Suprapubic skin (tissue), 4 donors: ENCODE data around the gene NR2F1-AS1.

Experiments used
- EP300 ChIP-seq: sonication (generic); formaldehyde crosslinking; IDR thresholded peaks from one replicate; pipeline ENCODE4 v1.6.1; 2017; ENCODE audit warnings: antibody characterized with exemption
- POLR2A ChIP-seq, 2 donors: fragments of 450-650 bp; IDR thresholded peaks; one replicate each; pipeline ENCODE4 v1.6.1; 2017; ENCODE audit warnings: antibody characterized with exemption in 2 of 2, mild to moderate bottlenecking in 2 of 2, moderate library complexity in 2 of 2
- POLR2AphosphoS5 ChIP-seq, 3 donors: sonication (generic); formaldehyde crosslinking; IDR thresholded peaks; one replicate each; pipeline ENCODE4 v1.6.1; 2017; ENCODE audit warnings: antibody characterized with exemption in 3 of 3
- TF ChIP-seq, protein P1 (sequence below), 2 donors: fragments of 200-600 bp in 1 of 2; fragments of 450-650 bp in 1 of 2; sonication (generic) in 1 of 2; IDR thresholded peaks; one replicate each; pipeline ENCODE4 v1.5.1; 2016 to 2019; ENCODE audit warnings: antibody characterized with exemption in 2 of 2, mild to moderate bottlenecking in 1 of 2, moderate library complexity in 1 of 2

DNA sequence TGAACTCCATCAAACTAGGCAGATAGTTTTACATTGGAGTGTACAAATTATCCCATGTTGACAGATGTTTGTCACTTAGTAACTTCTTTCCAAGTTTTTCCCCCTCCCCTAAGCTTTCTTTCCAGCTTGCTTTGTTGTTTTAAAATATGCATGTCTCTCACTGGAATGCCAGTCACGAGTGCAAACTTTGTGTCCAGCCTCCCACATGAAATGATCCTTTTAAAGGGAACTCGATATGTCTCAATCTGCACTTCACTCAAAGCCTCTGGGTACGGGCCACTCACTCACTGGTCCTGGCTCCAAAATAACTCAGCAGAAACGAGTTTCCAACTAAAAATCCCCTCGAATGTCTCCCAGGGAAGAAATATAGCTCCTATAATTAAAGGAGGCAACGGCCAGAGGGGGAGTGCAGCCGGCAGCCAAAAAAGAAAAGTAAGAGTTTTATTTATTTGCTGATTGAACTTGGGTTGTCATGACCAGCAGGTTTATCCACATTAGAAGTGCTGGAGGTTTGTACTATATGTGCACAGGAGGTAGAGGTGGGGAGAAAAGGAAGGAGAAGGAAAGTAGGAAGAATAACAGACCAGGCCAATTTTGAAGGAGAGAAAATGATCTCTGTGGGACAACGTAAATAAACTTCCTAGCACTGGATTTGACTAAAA lies 19.5 kb upstream of the NR2F1-AS1 start:
- TF ChIP-seq, protein P1, sequence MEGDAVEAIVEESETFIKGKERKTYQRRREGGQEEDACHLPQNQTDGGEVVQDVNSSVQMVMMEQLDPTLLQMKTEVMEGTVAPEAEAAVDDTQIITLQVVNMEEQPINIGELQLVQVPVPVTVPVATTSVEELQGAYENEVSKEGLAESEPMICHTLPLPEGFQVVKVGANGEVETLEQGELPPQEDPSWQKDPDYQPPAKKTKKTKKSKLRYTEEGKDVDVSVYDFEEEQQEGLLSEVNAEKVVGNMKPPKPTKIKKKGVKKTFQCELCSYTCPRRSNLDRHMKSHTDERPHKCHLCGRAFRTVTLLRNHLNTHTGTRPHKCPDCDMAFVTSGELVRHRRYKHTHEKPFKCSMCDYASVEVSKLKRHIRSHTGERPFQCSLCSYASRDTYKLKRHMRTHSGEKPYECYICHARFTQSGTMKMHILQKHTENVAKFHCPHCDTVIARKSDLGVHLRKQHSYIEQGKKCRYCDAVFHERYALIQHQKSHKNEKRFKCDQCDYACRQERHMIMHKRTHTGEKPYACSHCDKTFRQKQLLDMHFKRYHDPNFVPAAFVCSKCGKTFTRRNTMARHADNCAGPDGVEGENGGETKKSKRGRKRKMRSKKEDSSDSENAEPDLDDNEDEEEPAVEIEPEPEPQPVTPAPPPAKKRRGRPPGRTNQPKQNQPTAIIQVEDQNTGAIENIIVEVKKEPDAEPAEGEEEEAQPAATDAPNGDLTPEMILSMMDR (IDR thresholded peaks at IDR 0.05) = no peak
- TF ChIP-seq EP300 (no peak), POLR2A (IDR thresholded peaks at IDR 0.05) (no peak), POLR2AphosphoS5 (IDR thresholded peaks at IDR 0.05) (no peak)
